DND-41 (cell line): ENCODE results near the gene CYP2A6.
"Not testable (repeated sequence)": the region's sequence is repeated elsewhere in the genome, so short reads cannot be mapped to it uniquely, and the experiment has no call there.

Experiments
- ATAC-seq: fragments of 200-7000 bp; cut with Tn5 transposase; 3 replicates; pipeline ENCODE4 v1.9.1; 2021; ENCODE audit warnings: low read depth; ENCODE audit not compliant: insufficient read depth
- DNase-seq: peaks from one replicate; pipeline ENCODE4 v3.0.0-alpha.2; 2020
- H2AFZ ChIP-seq: 2 replicates; pipeline ENCODE4 v1.6.0; 2012; ENCODE audit warnings: low read depth, low read length
- H3K27ac ChIP-seq: 2 replicates; pipeline ENCODE4 v1.5.1; 2012; ENCODE audit warnings: low read length, inconsistent platforms
- H3K27me3 ChIP-seq: fragments of 200-600 bp; sonication (generic); 2 replicates; pipeline ENCODE4 v1.6.0; 2012; ENCODE audit warnings: low read length, mild to moderate bottlenecking, inconsistent platforms; ENCODE audit not compliant: insufficient read depth, poor library complexity
- H3K36me3 ChIP-seq: 2 replicates; pipeline ENCODE4 v1.5.1; 2012; ENCODE audit warnings: low read length, inconsistent platforms; ENCODE audit not compliant: insufficient read depth
- H3K4me1 ChIP-seq: 2 replicates; pipeline ENCODE4 v1.5.1; 2012; ENCODE audit warnings: mild to moderate bottlenecking, low read length; ENCODE audit not compliant: insufficient read depth
- H3K4me2 ChIP-seq: 2 replicates; pipeline ENCODE4 v1.6.0; 2012; ENCODE audit warnings: mild to moderate bottlenecking, moderate library complexity, low read length, inconsistent platforms; ENCODE audit not compliant: insufficient read depth
- H3K4me3 ChIP-seq, 2 experiments: fragments of 200-600 bp in 1 of 2; shearing (Covaris generic) in 1 of 2; 2 replicates each; pipeline ENCODE4 v1.5.1; 2012 to 2016; ENCODE audit warnings: inconsistent platforms in 2 of 2, low read length in 2 of 2, mild to moderate bottlenecking in 2 of 2, low read depth in 1 of 2, moderate library complexity in 1 of 2
- H3K79me2 ChIP-seq: 2 replicates; pipeline ENCODE4 v1.6.0; 2012; ENCODE audit warnings: low read length, inconsistent platforms; ENCODE audit not compliant: insufficient read depth
- H3K9ac ChIP-seq: 2 replicates; pipeline ENCODE4 v1.6.0; 2012; ENCODE audit warnings: low read depth, mild to moderate bottlenecking, inconsistent platforms, low read length, moderate library complexity
- H3K9me3 ChIP-seq: 2 replicates; pipeline ENCODE4 v1.5.1; 2012; ENCODE audit warnings: low read length, moderate library complexity, mild to moderate bottlenecking, inconsistent platforms; ENCODE audit not compliant: insufficient read depth, severe bottlenecking
- H4K20me1 ChIP-seq: 2 replicates; pipeline ENCODE4 v1.6.0; 2012; ENCODE audit warnings: low read length; ENCODE audit not compliant: insufficient read depth
- EZH2 ChIP-seq: IDR thresholded peaks from 3 replicates; pipeline ENCODE4 v1.6.1; 2012; ENCODE audit warnings: borderline replicate concordance, low read depth, mild to moderate bottlenecking, moderate library complexity, low read length, inconsistent platforms; ENCODE audit not compliant: severe bottlenecking
- TF ChIP-seq, protein P1 (sequence below): IDR thresholded peaks from 2 replicates; pipeline ENCODE4 v1.5.1; 2012; ENCODE audit warnings: borderline replicate concordance, low read length, moderate library complexity, mild to moderate bottlenecking; ENCODE audit not compliant: poor library complexity, severe bottlenecking; ENCODE audit errors: extremely low read depth

CYP2A6 gene

GRCh38 chr19:40826312-40826698, 23.9 kb downstream of the CYP2A6 start:
- not testable (repeated sequence) for ATAC-seq, H3K4me2 ChIP-seq, H4K20me1 ChIP-seq, H3K9ac ChIP-seq, H3K27ac ChIP-seq, H2AFZ ChIP-seq, H3K4me3 ChIP-seq, H3K79me2 ChIP-seq, DNase-seq, H3K27me3 ChIP-seq, H3K9me3 ChIP-seq, H3K4me1 ChIP-seq, H3K36me3 ChIP-seq

GRCh38 chr19:40825460-40826095, 24.7 kb downstream of the CYP2A6 start:
- not testable (repeated sequence) for H3K4me1 ChIP-seq, DNase-seq, H3K79me2 ChIP-seq, H3K27me3 ChIP-seq, H2AFZ ChIP-seq, H3K9ac ChIP-seq, H3K4me2 ChIP-seq, H3K36me3 ChIP-seq, H3K27ac ChIP-seq, H3K4me3 ChIP-seq, H4K20me1 ChIP-seq, H3K9me3 ChIP-seq, ATAC-seq

DNA sequence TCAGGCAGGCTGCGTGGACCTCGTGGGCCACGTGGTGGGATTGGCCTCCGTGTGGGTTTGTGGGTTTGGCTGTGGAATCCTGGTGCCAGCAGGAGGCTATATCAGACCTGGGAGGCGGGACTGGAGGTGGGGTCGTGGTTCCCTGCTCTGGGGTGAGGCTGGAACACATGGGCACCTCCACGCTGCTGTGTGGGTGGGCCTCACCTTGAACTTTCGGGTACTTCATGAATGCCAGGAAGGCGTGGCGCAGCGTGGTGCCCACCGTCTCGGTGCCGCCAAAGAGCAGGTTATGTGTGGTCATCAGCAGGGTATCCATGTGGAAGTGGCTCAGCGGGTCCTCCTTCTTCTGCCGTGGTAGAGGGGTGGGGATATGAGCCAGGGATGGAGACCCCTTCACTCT, 25.3 kb downstream of the CYP2A6 start:
- not testable (repeated sequence) for ATAC-seq, H3K27ac ChIP-seq, DNase-seq, H3K9me3 ChIP-seq, H3K27me3 ChIP-seq, H3K79me2 ChIP-seq, H3K9ac ChIP-seq, H3K36me3 ChIP-seq, H4K20me1 ChIP-seq, H3K4me2 ChIP-seq, H3K4me3 ChIP-seq, H2AFZ ChIP-seq, H3K4me1 ChIP-seq

DNA sequence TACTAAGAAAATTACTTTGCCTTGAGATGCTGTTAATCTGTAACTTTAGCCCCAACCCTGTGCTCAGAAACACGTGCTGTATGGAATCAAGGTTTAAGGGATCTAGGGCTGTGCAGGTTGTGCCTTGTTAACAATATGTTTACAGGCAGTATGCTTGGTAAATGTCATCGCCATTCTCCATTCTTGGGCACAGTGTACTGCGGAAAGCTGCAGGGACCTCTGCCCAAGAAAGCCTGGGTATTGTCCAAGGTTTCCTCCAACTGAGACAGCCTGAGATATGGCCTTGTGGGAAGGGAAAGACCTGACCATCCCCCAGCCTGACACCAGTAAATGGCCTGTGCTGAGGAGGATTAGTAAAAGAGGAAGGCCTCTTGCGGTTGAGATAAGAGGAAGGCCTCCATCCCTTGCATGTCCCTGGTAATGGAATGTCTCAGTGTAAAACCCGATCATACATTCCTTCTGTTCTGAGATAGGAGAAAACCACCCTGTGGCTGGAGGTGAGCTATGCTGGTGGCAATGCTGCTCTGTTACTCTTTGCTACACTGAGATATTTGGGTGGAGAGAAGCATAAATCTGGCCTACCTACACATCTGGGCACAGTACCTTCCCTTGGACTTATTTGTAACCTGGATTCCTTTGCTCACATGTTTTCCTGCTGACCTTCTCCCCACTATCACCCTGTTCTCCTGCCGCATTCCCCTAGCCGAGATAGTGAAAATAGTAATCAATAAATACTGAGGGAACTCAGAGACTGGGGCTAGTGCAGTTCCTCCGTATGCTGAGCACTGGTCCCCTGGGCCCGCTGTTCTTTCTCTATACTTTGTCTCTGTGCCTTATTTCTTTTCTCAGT, 27.3 kb downstream of the CYP2A6 start:
- DNase-seq, H3K4me1 ChIP-seq, H4K20me1 ChIP-seq, H3K27ac ChIP-seq, H3K36me3 ChIP-seq, H2AFZ ChIP-seq, H3K27me3 ChIP-seq, H3K4me2 ChIP-seq, H3K79me2 ChIP-seq, ATAC-seq, H3K9ac ChIP-seq, H3K9me3 ChIP-seq, H3K4me3 ChIP-seq: not testable (repeated sequence)

- Histone ChIP-seq H4K20me1 (peaks cover 2% of the 10 kb centered on the region; the same call in 1 of the 2 replicates), H3K4me3 (no peak overlapping the region), H2AFZ (no peak overlapping the region), H3K9ac (no peak overlapping the region), H3K27ac (no peak overlapping the region), H3K4me1 (peaks cover 4% of the 10 kb centered on the region), H3K36me3 (peaks cover 5% of the 10 kb centered on the region; the same call in 1 of the 2 replicates), H3K9me3 (no peaks in the 10 kb centered on the region), H3K27me3 (no peaks in the 10 kb centered on the region), H3K79me2 (no peaks in the 10 kb centered on the region), H3K4me2 (no peak overlapping the region)
- ATAC-seq = no peak
- no peak for DNase-seq
- TF ChIP-seq, protein P1, sequence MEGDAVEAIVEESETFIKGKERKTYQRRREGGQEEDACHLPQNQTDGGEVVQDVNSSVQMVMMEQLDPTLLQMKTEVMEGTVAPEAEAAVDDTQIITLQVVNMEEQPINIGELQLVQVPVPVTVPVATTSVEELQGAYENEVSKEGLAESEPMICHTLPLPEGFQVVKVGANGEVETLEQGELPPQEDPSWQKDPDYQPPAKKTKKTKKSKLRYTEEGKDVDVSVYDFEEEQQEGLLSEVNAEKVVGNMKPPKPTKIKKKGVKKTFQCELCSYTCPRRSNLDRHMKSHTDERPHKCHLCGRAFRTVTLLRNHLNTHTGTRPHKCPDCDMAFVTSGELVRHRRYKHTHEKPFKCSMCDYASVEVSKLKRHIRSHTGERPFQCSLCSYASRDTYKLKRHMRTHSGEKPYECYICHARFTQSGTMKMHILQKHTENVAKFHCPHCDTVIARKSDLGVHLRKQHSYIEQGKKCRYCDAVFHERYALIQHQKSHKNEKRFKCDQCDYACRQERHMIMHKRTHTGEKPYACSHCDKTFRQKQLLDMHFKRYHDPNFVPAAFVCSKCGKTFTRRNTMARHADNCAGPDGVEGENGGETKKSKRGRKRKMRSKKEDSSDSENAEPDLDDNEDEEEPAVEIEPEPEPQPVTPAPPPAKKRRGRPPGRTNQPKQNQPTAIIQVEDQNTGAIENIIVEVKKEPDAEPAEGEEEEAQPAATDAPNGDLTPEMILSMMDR = no peak
- TF ChIP-seq EZH2 = no peak
These were observed 28.1 kb downstream of the CYP2A6 start for GRCh38 chr19:40822161-40822560.
